Measurements from ENCODE around the gene TMEM33.

The TMEM33 gene

GRCh38 chr4:42008011-42008786 lies 73.0 kb downstream of the TMEM33 start:
- no peak for DNase-seq
